Measurements from ENCODE around the gene SSBP2. TPM values are rescaled to one million over a fixed set of nuclear protein-coding genes. Genes with fewer than 3 reads are reported as not detected.
"Not testable (repeated sequence)": the region's sequence is repeated elsewhere in the genome, so short reads cannot be mapped to it uniquely, and the experiment has no call there.

SSBP2 gene
- total RNA-seq, 3 donors from 2014 or later = 17.5 to 77.9 (median 20.9) TPM

GRCh38 chr5:81418606-81419005, 332.3 kb downstream of the SSBP2 start:
- Histone ChIP-seq H3K9me3 (no peaks in the 10 kb centered on the region), H3K4me3 (no peak overlapping the region), H3K4me1 (ENCODE audit: low read depth) (no peaks in the 10 kb centered on the region), H3K36me3 (ENCODE audit: low read depth) (no peaks in the 10 kb centered on the region)
- DNase-seq = no peak
- intact Hi-C loops (cut with DNase I, micrococcal nuclease) = no loop called here
- no peak for ATAC-seq
- TF ChIP-seq, protein P1, sequence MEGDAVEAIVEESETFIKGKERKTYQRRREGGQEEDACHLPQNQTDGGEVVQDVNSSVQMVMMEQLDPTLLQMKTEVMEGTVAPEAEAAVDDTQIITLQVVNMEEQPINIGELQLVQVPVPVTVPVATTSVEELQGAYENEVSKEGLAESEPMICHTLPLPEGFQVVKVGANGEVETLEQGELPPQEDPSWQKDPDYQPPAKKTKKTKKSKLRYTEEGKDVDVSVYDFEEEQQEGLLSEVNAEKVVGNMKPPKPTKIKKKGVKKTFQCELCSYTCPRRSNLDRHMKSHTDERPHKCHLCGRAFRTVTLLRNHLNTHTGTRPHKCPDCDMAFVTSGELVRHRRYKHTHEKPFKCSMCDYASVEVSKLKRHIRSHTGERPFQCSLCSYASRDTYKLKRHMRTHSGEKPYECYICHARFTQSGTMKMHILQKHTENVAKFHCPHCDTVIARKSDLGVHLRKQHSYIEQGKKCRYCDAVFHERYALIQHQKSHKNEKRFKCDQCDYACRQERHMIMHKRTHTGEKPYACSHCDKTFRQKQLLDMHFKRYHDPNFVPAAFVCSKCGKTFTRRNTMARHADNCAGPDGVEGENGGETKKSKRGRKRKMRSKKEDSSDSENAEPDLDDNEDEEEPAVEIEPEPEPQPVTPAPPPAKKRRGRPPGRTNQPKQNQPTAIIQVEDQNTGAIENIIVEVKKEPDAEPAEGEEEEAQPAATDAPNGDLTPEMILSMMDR (IDR thresholded peaks at IDR 0.05) = no peak

DNA sequence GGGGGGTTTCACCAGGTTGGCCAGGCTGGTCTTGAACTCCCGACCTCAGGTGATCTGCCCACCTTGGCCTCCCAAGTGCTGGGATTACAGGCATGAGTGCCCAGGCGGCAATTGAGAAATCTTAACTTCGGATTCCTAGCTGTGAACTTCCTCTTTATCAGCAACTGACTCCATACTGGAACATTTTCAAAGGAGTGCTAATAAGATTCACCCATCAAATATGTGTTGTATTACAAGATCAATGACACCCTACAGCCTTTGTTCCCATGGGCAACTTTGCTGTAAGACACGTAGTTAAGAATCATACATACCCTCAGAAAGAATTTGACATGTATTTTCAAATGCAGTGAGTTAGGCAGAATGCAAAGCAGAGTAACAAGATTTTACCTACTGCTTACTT, 333.8 kb downstream of the SSBP2 start:
- Histone ChIP-seq H3K4me1 (ENCODE audit: low read depth) (no peaks in the 10 kb centered on the region), H3K9me3 (no peaks in the 10 kb centered on the region)
- intact Hi-C loops (cut with DNase I, micrococcal nuclease) = no loop called here

GRCh38 chr5:81409896-81410295, 341.0 kb downstream of the SSBP2 start:
- no peak for ATAC-seq
- intact Hi-C loops (cut with DNase I, micrococcal nuclease) = no loop called here

More for the DNA sequence above, 333.8 kb downstream of the SSBP2 start:
- DNase-seq (no peak), ATAC-seq (no peak)
- H3K36me3 ChIP-seq (ENCODE audit: low read depth) = no peaks in the 10 kb centered on the region
- H3K4me3 ChIP-seq = no peak overlapping the region
- TF ChIP-seq, protein P1 (IDR thresholded peaks at IDR 0.05) = no peak

GRCh38 chr5:81409361-81409760, 341.5 kb downstream of the SSBP2 start:
- DNase-seq (no peak), ATAC-seq (no peak)
- H3K36me3 ChIP-seq (ENCODE audit: low read depth) = no peaks in the 10 kb centered on the region
- no peaks in the 10 kb centered on the region for H3K9me3 ChIP-seq
- H3K4me1 ChIP-seq (ENCODE audit: low read depth) = no peaks in the 10 kb centered on the region
- intact Hi-C loops (cut with DNase I, micrococcal nuclease) = no loop called here
- no peak overlapping the region for H3K4me3 ChIP-seq
- TF ChIP-seq, protein P1 (IDR thresholded peaks at IDR 0.05) = no peak

More at GRCh38 chr5:81409896-81410295, 341.0 kb downstream of the SSBP2 start:
- no peak overlapping the region for H3K4me3 ChIP-seq
- TF ChIP-seq, protein P1 (IDR thresholded peaks at IDR 0.05) = no peak
- H3K4me1 ChIP-seq (ENCODE audit: low read depth) = no peaks in the 10 kb centered on the region
- no peak for DNase-seq
- no peaks in the 10 kb centered on the region for H3K9me3 ChIP-seq
- H3K36me3 ChIP-seq (ENCODE audit: low read depth) = no peaks in the 10 kb centered on the region

GRCh38 chr5:81408496-81408895, 342.4 kb downstream of the SSBP2 start:
- TF ChIP-seq, protein P1 (IDR thresholded peaks at IDR 0.05) = no peak
- intact Hi-C loops (cut with DNase I, micrococcal nuclease) = no loop called here
- DNase-seq (no peak), ATAC-seq (no peak)
- no peaks in the 10 kb centered on the region for H3K9me3 ChIP-seq
- H3K36me3 ChIP-seq (ENCODE audit: low read depth) = no peaks in the 10 kb centered on the region
- no peaks in the 10 kb centered on the region for H3K4me1 ChIP-seq (ENCODE audit: low read depth)
- no peak overlapping the region for H3K4me3 ChIP-seq

DNA sequence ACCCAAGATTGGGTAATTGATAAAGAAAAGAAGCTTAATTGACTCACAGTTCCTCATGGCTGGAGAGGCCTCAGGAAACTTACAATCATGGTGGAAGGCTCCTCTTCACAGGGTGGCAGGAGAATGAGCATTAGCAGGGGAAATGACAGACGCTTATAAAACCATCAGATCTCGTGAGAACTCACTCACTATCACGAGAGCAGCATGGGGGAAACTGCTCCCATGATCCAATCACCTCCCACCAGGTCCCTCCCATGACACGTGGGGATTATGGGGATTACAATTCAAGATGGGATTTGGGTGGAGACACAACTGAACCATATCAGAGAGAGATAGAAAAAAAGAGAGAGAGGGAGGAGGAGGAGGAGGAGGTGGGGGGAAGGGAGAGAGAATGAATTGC, 343.1 kb downstream of the SSBP2 start:
- H3K4me1 ChIP-seq (ENCODE audit: low read depth); ATAC-seq; H3K4me3 ChIP-seq; H3K36me3 ChIP-seq (ENCODE audit: low read depth); H3K9me3 ChIP-seq; DNase-seq; intact Hi-C loops (cut with DNase I, micrococcal nuclease): not testable (repeated sequence)
